Measurements from ENCODE around the gene PCSK9. TPM values are rescaled to one million over a fixed set of nuclear protein-coding genes. Genes with fewer than 3 reads are reported as not detected.

The PCSK9 gene
- total RNA-seq = 1.2 and 8.8 TPM in 2 replicates
- polyA plus RNA-seq (2012) = 1.9 TPM

DNA sequence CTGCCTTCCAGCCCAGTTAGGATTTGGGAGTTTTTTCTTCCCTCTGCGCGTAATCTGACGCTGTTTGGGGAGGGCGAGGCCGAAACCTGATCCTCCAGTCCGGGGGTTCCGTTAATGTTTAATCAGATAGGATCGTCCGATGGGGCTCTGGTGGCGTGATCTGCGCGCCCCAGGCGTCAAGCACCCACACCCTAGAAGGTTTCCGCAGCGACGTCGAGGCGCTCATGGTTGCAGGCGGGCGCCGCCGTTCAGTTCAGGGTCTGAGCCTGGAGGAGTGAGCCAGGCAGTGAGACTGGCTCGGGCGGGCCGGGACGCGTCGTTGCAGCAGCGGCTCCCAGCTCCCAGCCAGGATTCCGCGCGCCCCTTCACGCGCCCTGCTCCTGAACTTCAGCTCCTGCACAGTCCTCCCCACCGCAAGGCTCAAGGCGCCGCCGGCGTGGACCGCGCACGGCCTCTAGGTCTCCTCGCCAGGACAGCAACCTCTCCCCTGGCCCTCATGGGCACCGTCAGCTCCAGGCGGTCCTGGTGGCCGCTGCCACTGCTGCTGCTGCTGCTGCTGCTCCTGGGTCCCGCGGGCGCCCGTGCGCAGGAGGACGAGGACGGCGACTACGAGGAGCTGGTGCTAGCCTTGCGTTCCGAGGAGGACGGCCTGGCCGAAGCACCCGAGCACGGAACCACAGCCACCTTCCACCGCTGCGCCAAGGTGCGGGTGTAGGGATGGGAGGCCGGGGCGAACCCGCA lies at the start of gene PCSK9:
Gene PCSK9, plus strand, starts transcription at position 207 of the 741 bp plus-strand sequence. Its CDS starts 290 bp downstream, at position 497.
- no peak for DNase-seq (ENCODE audit: low read depth)

DNA sequence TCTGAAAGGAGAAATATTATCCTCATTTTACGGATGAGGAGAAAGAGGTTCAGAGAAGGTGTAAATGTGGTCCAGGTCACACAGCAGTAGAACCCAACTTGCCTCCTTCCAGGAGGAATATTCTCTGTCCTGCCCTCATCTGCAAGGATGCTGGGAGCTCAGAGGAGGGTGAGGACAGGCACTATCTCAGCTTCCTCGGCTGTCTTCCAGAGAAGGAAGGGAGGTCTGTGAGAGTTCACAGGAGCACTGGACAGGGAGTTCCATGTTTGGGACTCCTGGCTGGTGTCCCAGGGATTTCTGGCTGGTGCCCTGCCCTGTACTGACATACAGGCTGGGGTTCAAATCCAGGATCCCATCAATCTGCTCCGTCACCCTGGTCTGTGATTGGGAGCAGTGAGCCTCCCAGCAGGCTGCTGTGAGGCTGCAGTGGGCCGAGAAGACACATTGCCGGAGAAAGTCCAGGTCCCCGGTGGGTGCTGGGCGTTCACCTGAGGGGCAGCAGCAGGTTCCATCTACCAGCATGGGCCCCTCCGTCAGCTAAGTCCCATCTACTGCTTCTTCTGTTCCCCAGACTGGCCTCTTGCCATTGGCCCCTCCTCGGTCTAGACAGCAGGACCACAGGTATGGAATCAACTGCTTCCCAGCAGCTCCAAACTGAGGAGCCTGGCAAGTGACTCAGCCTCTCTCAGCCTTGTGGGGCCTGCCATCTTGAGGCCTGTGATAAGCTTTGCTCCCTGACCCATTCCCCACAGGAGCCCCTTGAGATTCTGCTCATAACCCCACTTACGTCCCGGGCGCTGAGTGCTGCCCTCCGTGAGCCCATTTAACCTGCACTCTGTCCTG lies 49.2 kb upstream of the PCSK9 start:
- no peak for DNase-seq (ENCODE audit: low read depth)

DNA sequence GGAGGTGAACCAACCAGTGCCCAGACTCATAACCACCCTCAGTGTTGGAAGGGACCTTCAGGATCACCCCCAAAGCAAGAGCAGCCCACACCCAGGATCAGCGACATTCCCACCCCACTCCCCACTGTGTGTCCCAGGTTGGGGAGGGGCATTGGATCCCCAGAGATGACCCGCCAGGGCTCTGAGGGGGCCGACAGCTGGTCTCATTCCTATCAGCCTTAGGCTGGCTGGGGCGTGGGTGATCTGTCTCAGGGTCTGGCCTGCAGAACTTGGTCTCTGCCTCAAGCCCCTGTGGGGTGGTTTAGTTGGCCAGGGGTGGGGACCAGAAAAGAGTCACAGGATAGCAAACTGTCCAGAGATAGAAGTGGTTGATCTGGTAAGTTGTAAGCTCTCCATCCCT lies 48.4 kb upstream of the PCSK9 start:
- no peak for DNase-seq (ENCODE audit: low read depth)

DNA sequence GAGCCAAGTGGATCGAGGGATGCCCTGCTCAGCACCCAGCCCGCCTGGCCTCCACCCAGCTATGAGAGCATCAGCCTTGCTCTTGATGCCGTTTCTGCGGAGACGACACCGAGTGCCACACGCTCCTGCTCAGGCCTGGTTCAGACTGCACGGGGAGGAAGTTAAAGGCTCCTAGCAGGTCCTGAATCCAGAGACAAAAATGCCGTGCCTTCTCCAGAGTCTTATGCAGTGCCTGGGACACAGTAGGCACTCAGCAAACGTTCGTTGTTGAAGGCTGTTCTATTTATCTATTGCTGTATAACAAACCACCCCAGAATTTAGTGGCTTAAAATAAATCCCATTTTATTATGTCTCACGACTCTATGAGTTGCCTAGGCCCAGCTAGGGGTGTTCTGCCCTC lies 47.4 kb upstream of the PCSK9 start:
- DNase-seq (ENCODE audit: low read depth) = no peak

DNA sequence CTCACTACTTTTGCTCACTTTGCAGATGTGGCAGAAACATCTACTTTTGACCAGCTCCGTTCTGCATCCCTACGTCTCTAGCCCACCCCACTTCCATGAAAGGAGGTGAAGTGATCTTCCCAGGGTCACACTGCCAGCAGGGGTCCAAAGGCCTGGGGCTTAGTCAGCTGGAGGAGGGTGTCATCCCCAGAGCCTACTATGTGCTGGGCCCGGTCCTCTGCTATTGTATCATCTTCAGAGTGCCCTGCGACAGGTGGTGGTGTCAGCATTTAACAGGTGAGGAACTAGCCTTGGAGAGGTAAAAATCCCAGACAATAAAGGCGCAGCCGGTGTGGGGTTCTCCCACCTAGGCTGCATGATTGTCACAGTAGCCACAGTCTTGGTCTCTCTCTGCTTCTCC lies 46.2 kb upstream of the PCSK9 start:
- DNase-seq (ENCODE audit: low read depth) = no peak

DNA sequence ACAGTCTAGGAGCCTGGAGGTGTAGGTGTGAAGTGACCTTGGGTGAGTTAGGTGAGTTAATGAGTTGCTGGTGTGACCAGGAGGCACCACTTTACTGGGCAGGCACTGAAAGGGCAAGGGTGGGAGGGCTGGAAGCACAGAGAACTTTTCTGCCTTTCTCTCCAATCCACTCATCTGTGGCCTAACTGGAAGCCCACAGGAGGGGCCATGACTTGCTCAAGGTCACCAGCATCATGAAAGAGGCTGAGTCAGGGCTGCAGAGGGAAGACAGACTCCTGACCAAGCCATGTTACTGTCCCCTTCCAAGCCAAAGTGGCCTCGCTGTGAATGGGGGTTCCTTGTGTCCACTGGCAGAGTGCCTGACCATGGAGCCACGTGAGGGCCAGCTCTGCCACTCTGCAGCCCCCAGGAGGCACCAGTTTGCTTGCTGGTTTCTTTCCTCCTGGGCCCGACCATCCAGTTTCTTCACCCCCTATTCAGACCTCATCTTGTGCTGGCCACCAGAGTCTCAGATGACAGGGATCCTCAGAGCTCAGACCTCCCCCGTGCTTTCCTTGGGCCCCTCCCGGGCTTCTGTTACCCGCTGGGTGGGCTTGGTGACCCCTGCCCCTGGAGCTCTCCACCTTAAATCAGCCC lies 44.9 kb upstream of the PCSK9 start:
- DNase-seq (ENCODE audit: low read depth) = no peak

DNA sequence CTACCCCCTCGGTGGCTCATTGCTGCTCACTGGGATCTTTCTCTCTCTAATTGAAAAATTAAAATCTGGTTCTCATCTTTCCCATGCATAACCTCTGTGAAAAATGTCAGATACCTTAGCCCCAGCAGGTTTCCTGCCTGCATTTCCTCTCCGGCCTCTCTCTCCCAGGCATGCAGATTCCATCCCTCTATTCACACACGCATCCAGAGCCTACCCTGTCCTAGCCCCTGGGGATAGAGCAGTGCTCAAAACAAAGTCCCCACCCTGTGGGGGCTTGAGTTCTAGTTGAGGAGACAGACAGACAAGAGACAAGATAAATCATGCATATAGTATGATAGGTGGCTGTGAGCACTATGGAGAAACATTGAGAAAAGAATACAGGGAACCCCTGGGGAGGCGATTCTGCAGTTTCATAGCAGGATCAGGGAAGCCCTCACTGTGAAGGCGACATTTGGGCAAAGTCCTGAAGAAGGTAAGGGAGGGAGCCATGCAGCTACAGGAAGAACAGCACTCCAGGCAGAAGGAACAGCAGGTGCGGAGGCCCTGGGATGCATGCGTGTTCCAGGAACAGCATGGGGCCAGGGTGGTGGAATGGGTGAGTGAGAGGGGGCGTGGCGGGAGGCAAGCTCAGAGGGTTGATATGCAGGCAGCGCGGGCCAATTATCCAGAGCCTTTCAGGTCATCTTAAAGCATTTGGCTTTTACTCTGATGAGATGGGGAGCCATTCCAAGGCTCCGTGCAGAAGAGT lies 44.2 kb upstream of the PCSK9 start:
- no peak for DNase-seq (ENCODE audit: low read depth)

DNA sequence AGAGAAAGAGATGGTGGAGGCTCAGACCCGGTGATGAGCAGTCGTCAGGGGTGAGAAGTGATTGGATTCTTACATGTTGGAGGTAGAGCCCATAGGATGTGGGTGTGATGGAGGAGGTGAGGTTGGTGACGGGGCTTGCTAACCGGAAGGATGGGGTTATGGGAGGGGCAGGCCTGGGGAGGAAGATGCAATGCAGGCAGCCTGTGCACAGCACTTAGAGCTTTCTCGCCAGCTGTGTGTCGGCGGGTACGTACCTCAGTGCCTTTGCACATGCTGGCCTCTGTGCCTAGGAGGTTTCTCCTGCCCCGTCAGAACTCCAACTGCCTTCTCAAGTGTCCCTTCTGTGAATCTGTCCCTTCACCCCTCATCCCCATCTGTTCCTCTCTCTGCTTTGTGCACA lies 43.5 kb upstream of the PCSK9 start:
- no peak for DNase-seq (ENCODE audit: low read depth)

DNA sequence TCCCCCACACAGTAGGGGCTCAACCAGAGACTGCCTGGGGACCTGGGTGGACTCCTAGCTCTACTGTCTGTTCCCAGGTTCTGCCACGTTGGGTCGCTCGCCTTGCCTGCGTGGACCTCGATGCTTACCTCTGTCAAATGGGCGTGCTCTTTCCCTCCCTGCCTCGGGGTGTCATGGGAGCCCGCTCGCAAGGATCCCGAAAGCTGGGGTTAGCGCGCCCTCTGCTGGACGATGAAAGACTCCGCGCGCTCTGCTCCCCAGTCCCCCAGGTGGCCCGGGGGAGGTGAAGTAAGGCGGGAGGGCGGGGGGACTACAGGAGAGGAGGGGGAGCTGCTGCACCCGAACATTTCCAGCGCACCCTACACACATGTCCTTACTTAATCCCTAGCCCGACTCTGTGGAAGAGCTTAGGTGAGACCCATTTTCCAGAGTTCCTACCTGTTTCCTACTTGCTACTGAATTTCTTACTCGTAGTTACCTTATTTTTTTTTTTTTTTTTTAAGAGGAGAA lies 42.9 kb upstream of the PCSK9 start:
- peak; percentile 80 for DNase-seq (ENCODE audit: low read depth)

DNA sequence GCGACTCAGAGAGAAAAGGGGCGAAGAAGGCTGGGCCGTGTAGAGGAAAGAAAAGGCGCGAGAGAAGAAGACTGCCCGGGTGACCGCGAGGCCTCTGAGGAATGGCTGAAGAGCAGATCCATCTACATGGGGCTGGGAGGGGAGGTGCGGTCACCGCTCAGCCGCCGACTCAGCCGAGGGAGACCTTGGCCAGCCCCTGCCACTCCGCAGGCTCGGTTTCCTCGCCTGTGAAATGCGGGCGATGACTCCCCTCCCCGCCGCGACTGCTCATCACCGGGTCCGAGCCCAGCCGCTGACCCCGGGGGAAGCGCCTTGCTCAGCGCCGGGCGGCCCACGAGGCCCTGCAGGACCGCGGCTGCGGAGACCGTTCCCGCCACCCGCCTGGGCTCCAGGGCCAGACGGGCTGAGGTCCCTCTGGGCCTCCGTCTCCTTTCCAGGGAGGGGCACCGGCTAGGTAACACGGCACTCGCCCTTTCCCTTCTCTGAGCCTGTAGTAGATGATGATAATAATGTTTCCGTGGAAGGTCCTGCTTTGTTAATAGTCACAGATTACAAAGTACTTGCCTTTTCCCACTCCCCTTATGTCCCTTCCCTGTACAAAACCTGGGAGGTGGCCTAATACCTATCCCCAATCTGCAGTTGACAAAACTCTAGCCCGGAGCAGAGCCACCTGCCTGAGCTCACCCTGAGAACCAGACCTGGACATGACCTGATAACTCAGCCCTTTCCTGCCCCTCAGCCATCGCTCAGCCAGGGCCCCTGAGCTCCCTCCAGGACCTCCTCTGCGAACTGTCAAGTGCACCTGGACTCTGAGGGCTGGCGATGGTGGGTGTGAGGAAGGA lies 42.3 kb upstream of the PCSK9 start:
- DNase-seq (ENCODE audit: low read depth) = no peak

DNA sequence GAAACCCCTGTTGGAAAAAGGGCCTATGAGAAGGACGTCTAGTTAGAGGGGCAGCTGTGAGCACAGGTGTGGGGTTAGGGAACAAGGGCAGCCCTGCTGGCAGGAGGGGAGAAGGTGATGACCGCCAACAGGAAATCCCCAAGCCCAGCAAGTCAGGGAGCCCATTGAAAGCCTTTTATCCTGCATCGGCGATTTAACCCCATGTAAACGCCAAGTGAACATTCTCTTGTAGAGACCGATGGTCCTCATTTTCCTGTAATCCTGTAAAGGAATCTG lies 41.7 kb upstream of the PCSK9 start:
- DNase-seq (ENCODE audit: low read depth) = no peak

DNA sequence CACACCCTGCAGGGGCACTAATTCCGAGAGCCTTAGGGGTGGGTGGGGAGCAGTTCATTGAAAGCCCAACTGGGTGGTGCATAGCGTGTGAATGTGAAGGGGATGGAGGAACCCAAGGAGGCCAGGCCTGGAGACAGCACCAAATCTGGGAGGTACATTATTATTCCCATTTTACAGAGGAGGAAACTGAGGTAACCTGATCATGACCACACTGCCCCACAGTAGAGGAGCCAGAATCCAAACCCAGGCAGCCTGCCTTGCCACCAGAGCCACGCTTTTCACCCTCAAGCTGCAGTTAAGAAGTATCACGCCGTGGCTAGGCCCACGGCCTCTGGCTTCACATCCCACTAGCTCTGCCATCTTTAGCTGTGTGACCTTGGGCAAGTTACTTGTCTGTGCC lies 41.2 kb upstream of the PCSK9 start:
- DNase-seq (ENCODE audit: low read depth) = no peak

DNA sequence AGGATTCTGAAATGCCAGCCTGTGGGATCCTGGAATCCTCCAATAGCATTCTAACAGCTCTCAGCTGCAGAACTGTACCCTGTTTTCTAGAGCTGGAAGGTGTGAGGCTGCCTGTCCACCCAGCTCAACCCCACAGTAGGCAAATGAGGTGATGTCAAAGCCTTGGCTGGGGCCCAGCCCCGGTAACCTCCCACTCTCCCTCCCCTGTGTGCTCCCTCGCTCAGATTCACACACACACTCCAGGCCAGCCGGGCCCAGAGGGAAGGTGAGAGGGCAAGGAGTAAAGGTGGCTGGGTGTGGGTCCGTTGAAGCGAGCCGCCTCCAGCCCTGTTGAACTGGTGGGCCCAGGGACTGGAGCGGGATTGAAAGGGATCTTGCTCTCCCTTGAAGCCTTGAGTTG lies 40.7 kb upstream of the PCSK9 start, which contains the start of gene BSND:
Gene BSND, plus strand, starts transcription at position 257 of the 400 bp plus-strand sequence. CDS start 254 bp downstream, outside the sequence.
- DNase-seq (ENCODE audit: low read depth) = no peak

DNA sequence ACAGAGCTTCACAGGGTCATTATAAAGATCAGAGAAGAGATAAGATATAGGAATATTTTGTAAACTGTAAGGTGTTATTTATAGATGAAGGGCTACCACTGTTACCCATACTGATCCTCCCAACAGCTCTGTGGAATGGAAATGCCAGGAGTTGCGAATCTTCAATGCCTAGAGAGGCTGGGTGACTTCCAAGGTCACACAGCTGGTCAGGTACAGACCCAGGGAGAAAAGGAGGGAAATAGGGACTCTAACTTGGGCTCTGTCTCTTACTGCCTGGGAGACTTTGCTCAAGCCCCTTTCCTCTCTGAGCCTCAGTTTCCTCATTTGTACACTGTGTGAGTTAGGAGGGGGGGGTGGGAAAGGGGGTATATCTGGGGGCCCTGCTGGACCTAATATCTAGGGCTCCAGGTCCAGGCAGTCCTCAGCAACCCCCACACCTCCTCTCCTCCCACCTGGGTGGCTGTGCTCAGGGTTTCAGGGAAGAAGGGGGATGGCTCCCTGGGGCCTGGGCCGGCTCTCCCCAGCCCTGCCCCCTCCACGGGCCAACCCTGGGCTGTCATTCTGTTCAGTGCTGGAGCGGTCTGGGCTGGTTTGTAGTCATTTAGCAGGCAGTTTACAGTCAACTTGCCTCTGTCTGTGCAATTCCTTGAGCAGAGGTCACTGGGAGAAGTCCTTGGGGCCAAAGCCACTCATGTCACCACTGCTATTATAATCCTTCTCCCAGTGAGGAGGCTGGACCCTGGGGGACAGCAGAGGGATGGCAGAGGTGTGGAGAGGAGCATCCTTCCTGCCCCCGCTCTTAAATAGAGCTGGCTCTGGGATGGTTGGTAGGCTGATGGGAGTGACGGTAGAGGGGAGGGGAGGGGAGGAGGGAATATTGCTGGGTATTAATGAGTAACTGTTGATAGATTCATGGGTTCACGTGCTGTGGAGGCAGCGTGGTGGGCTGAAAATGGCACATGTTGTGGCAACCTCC lies 39.0 kb upstream of the PCSK9 start:
- DNase-seq (ENCODE audit: low read depth) = no peak

DNA sequence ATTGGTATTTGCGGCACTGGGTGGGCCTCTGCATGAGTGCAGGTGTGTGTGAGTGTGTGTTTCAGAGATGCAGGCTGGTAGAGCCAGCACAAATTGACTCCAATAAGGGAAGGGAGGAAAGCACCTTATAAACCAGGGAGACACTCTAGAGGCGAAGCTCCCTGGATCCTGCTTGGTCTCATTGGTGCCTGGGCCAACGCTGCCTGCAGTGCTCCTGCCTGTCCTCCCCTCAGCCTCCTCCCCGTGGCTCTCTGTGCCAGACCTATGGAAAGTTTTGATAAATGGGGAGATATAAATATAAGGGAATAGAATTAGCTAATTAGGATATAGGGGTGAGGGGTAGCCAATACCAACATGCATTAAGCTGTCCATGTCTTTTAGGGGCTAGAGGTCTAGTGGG lies 38.0 kb upstream of the PCSK9 start:
- DNase-seq (ENCODE audit: low read depth) = no peak

DNA sequence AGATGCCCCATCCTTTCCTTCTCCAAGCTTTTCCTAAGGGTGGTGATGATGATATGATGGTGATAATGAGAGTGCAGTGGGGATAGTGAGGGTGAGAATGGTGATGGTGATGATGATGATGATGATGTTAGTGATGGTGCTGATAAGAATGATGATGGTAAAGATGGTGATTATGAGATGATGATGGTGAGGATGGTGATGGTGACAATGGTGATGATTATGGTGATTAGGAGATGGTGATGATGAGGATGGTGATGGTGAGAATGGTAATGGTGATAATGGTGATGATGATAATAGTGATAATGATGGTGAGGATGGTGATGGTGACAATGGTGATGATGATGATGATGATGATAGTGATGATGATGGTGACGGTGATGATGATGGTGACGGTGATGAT lies 36.7 kb upstream of the PCSK9 start:
- DNase-seq (ENCODE audit: low read depth) = no peak

DNA sequence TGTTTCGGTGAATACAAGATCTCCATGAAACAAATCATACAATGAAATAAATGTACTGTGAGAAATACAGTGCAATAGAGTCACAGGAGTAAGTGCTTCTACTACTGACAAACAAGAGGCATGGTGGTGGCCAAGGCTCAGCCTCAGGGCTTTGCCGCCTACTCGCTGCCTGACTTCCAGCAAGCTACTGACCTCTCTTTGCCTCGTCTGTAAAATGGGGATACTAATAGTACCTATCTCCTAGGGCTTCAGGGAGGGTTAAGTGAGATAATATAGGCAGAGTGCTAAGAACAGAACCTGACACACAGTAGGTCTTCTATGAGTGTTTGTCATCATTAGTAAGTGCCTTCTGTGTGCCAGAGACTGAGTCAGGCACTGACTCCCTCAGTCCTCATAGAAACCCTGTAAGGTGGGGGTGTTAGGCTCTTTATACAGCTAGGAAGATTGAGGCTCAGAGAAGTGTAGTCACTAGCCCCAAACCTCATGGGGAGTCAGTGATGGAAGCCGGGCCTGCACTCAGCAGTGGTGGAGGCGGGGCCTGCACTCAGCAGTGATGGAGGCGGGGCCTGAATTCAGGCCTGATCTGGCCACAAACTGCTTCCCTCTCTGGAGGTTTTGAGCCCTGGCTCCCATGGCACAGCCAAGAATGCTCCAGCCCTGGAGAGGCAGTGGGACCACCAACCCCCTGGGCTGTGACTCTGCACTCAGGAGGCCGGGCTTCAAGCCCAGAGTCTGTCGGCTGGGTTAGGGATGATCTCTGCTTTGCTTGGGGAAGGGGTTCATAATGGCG lies 33.8 kb upstream of the PCSK9 start:
- DNase-seq (ENCODE audit: low read depth) = no peak

DNA sequence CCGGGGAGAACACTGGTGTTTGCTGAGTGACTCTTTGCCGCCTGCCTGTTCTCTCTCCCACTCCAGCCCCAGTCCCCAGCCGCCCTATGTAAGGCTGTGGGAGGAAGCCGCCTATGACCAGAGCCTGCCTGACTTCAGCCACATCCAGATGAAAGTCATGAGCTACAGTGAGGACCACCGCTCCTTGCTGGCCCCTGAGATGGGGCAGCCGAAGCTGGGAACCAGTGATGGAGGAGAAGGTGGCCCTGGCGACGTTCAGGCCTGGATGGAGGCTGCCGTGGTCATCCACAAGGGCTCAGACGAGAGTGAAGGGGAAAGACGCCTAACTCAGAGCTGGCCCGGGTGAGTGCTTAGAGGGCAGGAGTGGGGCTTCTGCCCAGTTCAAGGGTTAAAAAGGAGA lies 32.4 kb upstream of the PCSK9 start:
- no peak for DNase-seq (ENCODE audit: low read depth)
